ENCODE results near the gene ADAMTS2. TPM values are rescaled to one million over a fixed set of nuclear protein-coding genes. Genes with fewer than 3 reads are reported as not detected.

ADAMTS2 gene
- total and polyA plus RNA-seq, 2 of the 4 experiments (the other 2 are of a cell fraction) = 19.0 to 58.8 TPM

DNA sequence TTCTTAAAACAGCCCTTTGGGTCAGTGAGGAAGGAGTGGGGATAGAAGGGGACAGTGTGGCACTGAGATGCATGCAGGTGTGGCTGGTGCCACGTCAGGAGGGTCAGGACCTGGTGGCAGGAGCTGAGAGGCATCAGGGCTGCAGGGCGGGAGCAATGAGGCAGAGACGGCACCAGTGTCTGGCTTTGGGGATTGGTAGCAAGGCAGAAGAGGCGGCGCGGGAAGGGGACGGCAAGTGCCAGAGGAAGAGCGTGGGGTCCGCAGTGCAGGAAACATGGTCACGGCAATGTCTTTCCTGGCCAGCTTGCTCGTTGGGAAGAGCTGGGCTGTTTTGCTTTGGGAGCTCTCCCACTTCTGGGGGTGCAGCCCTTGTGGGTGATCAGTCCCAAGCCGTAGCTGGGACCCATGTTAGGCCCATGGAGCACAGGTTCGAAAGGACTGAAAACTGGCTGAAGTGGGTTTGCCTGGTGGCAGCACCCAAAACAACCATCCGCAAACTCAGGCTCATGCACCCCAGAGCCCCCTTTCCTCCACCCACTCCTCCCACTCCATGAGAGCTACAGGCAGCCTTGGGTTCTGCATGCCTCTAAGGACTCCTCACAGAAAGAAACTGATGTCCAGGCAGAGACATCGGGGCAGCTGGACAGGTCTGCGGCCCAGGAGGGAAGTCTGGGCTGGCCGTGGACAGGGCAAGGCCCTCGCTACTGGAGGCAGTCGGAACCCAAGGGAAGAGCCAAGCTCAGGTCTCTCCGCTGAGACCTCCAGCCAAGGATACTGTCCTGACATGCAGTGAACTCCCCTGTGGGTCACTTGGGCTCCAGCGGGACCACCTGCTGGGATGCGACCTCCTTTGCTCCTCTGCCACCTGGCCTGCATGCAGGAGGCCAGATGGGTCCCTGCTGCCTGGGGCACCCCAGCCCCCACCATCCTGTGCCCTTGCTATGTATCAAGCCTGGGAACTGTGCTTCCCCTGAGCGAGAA is 180.6 kb downstream of the ADAMTS2 start:
- Histone ChIP-seq H3K36me3 (ENCODE audit: control insufficient read depth, insufficient read depth, low read length) (peaks cover 10% of the 10 kb centered on the region; the same call in 1 of the 2 replicates), H3K4me1 (ENCODE audit: control insufficient read depth, insufficient read depth, low read length) (no peaks in the 10 kb centered on the region), H3K27ac (ENCODE audit: insufficient read depth, low read length) (no peak overlapping the region), H4K5ac (ENCODE audit: low read depth, low read length) (no peak overlapping the region), H3K23ac (ENCODE audit: low read depth, low read length) (no peak overlapping the region), H4K8ac (ENCODE audit: low read depth in 2 of 2, low read length in 2 of 2) (no peak overlapping the region), H3K27me3 (ENCODE audit: control insufficient read depth, insufficient read depth, low read length) (no peaks in the 10 kb centered on the region), H3K14ac (replicated peaks; ENCODE audit: low read depth, low read length) (no peak overlapping the region), H3K9me3 (ENCODE audit: control insufficient read depth, insufficient read depth, low read length) (peaks cover 4% of the 10 kb centered on the region; the same call in 1 of the 2 replicates), H3K4me2 (ENCODE audit: low read depth, low read length) (no peak overlapping the region), H2BK120ac (ENCODE audit: low read depth, low read length) (no peak overlapping the region), H2BK15ac (ENCODE audit: low read depth, low read length) (no peak overlapping the region), H3K9ac (ENCODE audit: low read depth, low read length) (no peak overlapping the region), H2AK9ac (replicated peaks; ENCODE audit: low read depth, low read length, poor library complexity) (no peak overlapping the region), H3K18ac (ENCODE audit: low read depth, low read length) (no peak overlapping the region), H4K20me1 (ENCODE audit: insufficient read depth, low read length) (no peaks in the 10 kb centered on the region), H2BK20ac (ENCODE audit: low read depth, low read length) (no peak overlapping the region), H2AFZ (replicated peaks; ENCODE audit: low read length, poor library complexity) (no peak overlapping the region), H3K4me3 (ENCODE audit: insufficient read depth, low read depth, low read length) (no peak overlapping the region), H3K79me1 (ENCODE audit: low read depth in 1 of 2, low read length in 2 of 2) (peaks cover 0 to 5% of the 10 kb centered on the region in 2 experiments; a peak in 1 of 4 replicates), H4K91ac (ENCODE audit: insufficient read depth, low read depth, low read length) (no peak overlapping the region), H3K56ac (ENCODE audit: extremely low read depth, insufficient read depth, low read length) (no peak overlapping the region), H3K9me1 (ENCODE audit: insufficient read depth, low read length) (no peaks in the 10 kb centered on the region), H3K4ac (ENCODE audit: low read depth, low read length) (no peak overlapping the region), H2BK5ac (ENCODE audit: low read depth, low read length, poor library complexity, severe bottlenecking) (no peak overlapping the region), H2AK5ac (ENCODE audit: low read depth, low read length) (no peak overlapping the region)
- TF ChIP-seq RAD21 (IDR thresholded peaks at IDR 0.05; ENCODE audit: low read length) (no peak), MXI1 (IDR thresholded peaks at IDR 0.05; ENCODE audit: borderline replicate concordance, low read depth, low read length) (no peak), RFX5 (IDR thresholded peaks at IDR 0.05; ENCODE audit: low read depth, low read length) (no peak), NFE2L2 (IDR thresholded peaks at IDR 0.05; ENCODE audit: low read depth, low read length) (no peak), RCOR1 (IDR thresholded peaks at IDR 0.05; ENCODE audit: insufficient replicate concordance, low read length) (no peak), MAZ (IDR thresholded peaks at IDR 0.05; ENCODE audit: borderline replicate concordance, low read depth, low read length) (no peak), FOS (IDR thresholded peaks at IDR 0.05; ENCODE audit: low read depth, low read length) (no peak), POLR2A (IDR thresholded peaks at IDR 0.05; ENCODE audit: low read depth, low read length) (no peak), CEBPB (IDR thresholded peaks at IDR 0.05; ENCODE audit: low read depth, low read length) (no peak)
- POLR2A ChIA-PET (ENCODE audit: unreplicated experiment) = no interaction called here
- CTCF ChIA-PET = no interaction called here
- dilution Hi-C loops (cut with HindIII; ENCODE audit: low sequenced_read_pairs, unreplicated experiment) = no loop called here
- ATAC-seq (ENCODE audit: low read depth) (no peak), DNase-seq (no peak)
- 93% methylated on average over 13 of the region's 23 CpGs; no CpG with 5 or more reads in 1 of the 2 experiments for WGBS, 2 experiments (ENCODE audit: extremely low coverage in 2 of 2, insufficient read length in 1 of 2)
- in situ Hi-C loops (cut with MboI; ENCODE audit: low sequenced_read_pairs) = loop anchor here (5.0 to 10.0 kb wide), 3 partner anchors 183 to 333 kb away; partner anchors contain the start of gene ADAMTS2
- BruUV-seq (replicated peaks) = no TSS peak
- intact Hi-C loops (cut with micrococcal nuclease) = loop anchor here (5.0 kb wide), 1 partner anchor 103 kb away; no protein-coding TSS in a partner anchor
